ENCODE data around the gene PRKAA1.
"Not testable (repeated sequence)": the region's sequence is repeated elsewhere in the genome, so short reads cannot be mapped to it uniquely, and the experiment has no call there.

PRKAA1 gene

DNA sequence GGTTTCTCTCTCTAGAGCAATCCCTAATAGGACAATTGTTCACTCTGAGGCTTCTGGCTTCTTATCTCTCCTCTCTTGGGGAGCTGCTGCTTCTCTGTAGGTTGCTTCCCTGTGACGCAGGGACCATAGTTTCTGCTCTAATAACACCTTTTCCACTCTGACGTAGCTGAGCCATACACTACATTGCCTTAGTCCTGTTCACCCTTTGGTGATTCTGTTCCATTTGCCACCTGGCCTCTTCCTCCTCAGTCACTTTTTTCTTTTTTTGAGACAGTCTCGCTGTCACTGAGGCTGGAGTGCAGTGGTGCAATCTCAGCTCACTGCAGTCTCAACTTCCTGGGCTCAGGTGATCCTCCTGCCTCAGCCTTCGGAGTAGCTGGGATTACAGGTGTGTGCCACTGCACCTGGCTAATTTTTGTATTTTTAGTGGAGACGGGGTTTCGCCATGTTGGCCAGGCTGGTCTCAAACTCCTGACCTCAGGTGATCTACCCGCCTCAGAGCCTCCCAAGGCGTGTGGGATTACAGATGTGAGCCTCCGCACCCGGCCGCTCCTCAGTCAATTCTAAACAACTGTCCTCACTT is 27.4 kb upstream of the PRKAA1 start:
- DNase-seq, result not testable (repeated sequence)

DNA sequence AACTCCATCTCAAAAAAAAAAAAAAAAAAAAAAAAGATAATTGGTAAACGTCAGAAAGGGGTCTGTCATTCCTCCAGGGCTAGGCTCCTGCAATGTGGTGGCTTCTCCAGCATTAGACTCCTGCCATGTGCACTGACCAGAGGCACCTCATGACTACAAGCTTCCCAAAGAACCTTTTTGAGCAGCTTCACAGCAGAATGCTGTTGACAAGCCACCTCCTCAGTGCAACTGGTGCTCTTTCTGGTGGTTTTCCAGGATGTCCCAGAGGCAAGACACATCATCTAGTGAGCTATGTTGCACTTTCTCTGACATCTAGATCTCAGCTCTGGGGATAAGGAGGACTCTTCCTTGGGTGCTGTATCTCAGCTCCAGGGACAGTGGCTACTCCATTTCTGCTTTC is 25.3 kb upstream of the PRKAA1 start:
- DNase-seq, result no peak

DNA sequence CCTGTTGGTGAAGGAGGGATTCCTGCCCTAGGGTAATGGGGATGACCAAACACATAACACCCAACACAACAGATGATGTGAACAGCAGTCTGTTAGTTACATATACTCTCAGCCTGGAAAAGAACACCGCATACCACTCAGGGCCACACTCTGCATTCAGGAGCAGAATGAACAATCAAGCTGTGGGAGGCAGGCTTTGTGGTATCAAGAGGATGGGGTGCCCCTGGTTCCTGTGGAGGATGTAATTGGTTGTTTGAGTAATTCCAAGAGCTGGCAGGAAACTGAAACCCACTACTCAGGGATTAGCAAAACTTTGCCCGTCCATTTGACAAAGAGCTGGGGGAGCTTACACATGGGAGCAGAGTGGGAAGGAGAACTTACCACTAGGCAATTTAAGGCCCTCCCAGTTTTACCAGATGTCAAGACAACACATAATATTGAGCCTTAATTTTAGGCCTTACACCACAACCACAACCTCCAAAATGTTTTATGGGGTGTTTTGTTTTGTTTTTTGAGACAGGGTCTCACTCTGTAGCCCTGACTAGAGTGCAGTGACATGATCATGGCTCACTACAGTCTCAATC is 15.6 kb upstream of the PRKAA1 start:
- DNase-seq, result no peak

DNA sequence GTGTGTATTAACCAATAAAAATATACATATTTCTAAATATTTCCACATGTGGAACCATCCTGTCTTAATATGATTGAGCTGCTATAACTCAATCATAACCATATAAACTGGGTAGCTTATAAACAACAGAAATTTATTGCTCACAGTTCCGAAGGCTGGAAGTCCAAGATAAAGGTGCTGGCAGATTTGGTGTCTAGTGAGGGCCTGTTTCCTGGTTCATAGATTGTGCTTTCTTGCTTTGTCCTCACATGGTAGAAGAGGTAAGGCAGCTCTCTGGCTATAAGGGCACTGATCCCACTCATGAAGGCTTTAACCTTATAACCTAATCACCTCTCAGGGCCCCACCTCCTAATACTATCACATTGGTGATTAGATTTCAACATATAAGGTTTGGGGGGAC is 14.0 kb upstream of the PRKAA1 start:
- DNase-seq, result no peak

DNA sequence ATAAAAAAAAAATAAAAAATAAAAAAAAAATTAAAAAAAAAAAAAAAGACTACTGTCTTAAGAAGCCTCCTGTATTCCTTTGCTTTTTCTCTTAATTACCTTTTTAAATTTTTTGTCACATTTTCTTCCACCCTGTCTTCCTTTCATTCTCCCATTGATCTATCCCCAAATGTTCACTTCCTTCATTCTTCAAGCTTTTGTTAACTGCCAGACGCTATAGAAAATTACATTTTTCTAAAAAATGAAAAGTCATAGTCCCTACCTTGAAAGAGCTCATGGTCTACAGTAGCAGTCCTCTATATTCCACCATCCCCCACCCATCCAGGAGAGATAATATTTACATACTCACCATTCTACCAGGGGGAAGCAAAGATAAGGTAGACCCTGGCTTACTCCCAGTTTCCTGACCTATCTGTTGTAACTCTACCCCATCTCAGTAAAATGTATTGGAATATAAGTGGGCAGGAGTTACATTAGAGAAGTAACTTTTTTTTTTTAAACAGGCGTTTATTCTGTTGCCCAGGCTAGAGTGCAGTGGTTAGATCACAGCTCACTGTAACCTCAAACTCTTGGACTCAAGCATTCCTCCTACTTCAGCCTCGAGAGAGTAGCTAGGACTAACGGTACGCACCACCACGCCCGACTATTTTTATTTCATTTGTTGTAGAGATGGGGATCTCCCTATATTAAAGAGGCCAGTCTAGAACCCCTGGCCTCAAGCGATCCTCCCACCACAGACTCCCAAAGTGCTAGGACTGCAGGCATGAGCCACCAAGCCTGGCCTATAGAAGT is 3.8 kb upstream of the PRKAA1 start:
- DNase-seq, result no peak

DNA sequence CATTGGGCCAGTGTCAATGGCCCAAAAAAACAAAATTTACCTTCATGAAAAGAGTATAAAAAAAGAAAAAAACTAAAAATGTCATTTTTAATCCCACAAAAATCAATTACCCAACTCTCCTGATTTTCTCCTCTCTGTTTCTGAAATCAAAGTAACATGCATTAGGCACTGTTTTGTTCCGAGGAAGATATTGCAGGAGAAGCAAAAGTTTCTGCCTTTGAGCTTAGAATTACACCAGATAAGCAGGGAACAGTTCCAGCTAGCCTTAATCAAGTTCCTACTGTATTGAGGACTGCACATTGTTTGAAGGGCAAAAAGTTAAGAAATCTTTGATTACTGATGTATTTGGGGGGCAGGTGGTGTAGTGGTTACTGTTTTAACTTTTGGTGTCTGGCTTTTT is 1.1 kb upstream of the PRKAA1 start:
- no peak for DNase-seq

DNA sequence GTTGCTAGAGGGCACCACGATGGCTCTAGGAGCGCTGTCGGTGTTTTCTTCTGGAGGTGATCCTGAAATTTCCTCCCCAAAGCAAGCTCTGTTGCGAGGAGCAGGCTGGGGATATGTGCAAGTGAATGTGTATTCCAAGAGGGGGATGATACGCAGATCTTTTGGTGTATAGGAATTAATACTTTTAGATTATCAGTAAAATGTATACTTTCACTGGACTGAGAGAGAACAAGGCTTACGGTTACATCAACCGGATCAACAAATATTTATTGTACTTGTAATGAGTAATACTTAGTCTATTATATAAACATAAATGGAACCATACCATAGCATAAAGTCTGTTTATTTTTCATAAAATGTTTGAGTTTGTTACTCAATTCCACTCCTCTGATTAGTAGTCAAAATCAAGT is 632 bp upstream of the PRKAA1 start:
- no peak for DNase-seq

DNA sequence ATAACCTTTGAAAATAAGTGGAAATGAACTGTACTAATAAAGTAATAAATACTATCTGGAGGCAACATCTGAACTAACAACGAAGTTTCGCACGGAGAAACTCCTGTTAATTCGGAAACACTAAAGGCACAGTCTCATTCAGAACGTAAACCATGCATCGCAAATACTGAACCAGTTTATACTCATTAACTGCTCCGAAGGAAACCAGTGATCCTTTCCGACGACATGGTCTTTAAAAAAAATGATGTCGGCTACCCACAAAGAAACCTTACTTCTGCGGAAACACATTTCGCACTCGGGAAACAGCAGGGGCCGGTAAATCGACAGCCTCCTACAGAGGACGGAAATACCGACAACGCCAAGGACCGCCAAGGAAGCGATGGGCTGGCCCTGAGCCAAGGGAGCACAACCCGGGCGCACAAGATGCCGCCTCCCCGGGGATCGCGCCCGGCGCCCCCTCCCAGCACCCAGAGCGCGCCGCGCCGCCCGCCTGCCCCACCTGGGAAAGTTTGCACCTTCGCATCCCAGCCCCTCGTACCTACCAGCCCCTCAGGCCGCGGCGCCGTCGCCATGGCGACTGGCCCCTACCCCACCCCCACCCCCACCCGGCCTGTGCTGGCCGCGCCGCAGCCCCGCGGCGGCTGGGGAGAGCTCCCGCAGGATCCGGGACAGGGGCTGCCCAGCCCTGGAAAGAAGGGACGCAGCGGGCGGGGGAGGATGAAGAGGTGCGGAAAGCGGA is 732 bp downstream of the PRKAA1 start:
- DNase-seq, result peak; percentile 90

DNA sequence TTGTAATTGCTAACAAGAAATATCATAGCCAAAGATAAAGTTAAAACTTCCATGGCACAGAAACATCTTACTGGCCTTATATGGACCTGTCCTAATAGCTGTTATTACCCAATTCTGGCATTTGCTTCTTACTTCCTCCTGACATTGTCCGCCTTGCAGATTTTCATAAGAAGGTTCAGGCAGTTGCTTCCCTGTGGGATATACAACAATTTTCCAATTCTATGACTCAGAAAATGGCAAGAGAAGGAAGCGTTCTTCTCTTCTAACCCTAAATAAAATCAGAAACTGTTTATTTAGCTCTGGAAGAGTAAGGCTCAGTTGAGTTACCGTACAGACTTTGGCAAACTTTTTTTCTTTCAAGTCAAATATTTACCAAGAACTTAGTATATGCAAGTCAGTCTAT is 1.7 kb downstream of the PRKAA1 start:
- no peak for DNase-seq

DNA sequence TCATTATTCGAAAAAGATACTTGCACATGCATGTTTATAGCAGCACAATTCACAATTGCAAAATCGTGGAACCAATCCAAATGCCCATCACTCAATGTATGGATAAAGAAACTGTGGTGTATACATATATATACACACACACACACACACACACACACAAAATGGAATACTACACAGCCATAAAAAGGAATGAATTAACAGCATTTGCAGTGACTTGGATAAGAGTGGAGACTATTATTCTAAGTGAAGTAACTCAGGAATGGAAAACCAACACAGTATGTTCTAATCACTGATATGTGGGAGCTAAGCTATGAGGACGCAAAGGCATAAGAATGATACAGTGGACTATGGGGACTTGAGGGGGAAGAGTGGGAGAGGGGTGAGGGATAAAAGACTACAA is 3.3 kb downstream of the PRKAA1 start:
- not testable (repeated sequence) for DNase-seq

DNA sequence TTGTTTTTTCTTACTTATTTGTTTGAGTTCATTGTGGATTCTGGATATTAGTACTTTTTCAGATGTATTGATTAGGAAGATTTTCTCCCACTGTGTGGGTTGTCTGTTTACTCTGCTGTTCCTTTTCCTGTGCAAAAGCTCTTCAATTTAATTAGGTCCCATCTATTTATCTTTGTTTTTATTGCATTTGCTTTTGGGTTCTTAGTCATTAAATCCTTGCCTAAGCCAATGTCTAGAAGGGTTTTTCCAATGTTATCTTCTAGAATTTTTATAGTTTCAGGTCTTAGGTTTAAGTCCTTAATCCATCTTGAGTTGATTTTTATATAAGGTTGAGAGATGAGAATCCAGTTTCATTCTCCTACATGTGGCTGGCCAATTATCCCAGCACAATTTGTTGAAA is 3.8 kb downstream of the PRKAA1 start:
- DNase-seq, result not testable (repeated sequence)

DNA sequence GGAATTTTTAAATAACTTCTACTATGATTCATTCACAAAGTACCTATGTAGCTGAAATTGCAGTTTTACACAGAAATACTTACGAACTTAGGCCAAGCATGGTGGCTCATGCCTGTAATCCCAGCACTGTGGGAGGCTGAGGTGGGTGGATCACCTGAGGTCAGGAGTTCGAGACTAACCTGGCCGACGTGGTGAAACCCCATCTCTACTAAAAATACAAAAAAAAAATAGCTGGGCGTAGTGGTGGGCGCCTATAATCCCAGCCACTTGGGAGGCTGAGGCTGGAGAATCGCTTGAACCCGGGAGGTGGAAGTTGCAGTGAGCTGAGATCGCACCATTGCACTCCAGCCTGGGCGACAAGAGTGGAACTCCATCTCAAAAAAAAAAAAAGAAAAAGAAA is 5.5 kb downstream of the PRKAA1 start:
- not testable (repeated sequence) for DNase-seq

DNA sequence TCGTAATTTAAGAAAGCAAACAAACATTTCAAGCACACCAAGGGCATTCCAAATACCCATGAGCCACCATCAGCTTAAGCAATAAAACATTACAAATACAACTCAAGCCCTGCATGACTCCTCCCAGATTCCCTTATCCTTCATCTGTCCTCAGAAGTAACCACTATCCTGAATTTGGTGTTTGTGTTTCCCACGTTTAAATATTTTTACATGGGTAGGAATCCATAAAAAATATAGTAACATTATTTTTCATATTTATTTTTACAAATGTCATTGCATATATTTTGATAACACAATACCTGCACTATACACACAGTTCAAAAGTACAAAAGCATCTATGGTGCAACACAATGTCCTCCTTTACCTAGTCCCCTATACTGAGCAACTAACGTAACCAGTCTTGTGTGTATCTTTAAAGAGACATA is 6.4 kb downstream of the PRKAA1 start:
- no peak for DNase-seq

DNA sequence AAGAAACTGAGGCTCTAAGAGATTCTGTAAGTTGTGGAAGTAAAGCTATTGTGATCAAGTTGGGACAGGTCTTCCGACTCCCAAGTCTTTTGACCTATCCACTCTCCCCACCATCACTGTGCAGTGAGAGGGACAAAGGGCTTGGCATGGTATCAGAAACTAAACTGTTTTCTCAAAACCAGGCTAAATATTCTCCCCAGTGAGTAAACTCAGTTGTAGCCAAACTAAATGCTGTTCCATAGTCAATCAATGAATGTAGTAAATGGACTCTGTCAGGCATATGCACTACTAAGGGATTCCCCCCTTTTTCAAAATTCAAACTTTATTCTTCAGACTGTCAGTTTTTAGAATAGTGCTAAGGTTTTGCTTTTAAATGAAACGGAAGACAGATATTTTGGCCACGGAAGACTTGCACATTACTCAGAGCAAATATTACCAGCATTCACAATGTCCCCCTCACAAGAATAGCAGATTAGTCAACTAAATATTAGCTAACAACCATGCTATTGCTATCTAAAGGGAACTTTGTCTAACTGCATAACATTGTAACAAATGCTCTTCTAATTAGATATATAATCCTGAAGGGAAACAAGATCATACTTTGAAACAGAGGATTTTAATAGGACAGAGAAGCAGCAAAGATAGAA is 7.1 kb downstream of the PRKAA1 start:
- no peak for DNase-seq

DNA sequence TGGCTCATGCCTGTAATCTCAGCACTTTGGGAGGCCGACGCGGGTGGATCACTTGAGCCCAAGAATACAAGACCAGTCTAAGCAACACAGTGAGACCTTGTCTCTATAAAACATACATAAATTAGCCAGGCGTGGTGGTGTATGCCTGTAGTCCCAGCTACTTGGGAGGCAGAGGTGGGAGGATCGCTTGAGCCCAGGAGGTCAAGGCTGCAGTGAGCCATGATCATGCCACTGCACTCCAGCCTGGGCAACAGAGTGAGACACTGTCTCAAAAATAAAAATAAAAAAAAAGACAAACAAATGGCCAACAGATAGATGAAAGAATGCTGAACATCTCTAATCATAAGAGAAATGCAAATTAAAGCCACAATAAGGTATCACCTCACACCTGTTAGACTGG is 9.2 kb downstream of the PRKAA1 start:
- DNase-seq, result not testable (repeated sequence)

DNA sequence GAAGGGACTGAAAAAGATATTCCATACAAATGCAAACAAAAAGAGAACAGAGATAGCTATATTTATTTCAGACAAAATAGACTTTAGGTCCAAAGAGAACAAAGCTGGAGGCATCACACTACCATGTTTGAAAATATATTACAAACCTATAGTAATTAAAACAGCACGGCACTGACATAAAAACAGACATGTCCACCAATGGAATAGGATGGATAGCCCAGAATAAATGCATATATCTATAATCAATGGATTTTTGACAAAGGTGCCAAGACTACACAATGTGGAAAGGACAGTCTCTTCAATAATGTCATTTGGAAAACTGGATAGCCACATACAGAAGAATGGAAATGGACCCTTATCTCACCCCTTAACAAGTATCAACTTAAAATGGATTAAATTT is 10.2 kb downstream of the PRKAA1 start:
- DNase-seq, result no peak

DNA sequence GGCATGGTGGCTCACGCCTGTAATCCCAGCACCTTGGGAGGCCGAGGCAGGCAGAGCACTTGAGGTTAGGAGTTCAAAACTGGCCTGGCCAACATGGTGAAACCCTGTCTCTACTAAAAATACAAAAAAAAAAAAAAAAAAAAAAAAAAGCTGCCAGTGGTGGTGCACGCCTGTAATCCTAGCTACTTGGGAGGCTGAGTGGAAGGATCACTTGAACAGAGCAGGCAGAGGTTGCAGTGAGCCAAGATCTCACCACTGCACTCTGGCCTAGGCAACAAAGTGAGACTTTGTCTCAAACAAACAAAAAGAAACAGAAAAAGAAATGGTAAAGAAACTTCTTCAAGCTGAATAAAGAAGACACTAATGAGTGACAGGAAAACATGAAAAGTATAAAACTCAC is 11.5 kb downstream of the PRKAA1 start:
- DNase-seq, result not testable (repeated sequence)

DNA sequence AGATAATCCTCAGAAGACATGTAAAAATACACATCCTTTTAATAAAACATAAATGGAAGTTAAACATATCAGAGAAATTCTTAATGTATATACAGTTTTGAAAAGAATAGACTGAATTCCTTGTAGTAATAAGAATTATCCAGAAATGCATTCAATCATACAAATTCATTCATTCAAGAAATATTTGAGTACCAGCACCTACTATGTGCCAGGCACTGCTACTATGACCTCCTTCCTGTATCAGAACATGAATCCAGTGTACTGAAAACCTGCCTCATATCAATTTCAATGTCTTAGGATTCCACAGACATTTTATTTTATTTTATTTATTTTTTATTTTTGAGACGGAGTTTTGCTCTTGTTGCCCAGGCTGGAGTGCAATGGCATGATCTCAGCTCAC is 13.3 kb downstream of the PRKAA1 start:
- DNase-seq, result no peak

DNA sequence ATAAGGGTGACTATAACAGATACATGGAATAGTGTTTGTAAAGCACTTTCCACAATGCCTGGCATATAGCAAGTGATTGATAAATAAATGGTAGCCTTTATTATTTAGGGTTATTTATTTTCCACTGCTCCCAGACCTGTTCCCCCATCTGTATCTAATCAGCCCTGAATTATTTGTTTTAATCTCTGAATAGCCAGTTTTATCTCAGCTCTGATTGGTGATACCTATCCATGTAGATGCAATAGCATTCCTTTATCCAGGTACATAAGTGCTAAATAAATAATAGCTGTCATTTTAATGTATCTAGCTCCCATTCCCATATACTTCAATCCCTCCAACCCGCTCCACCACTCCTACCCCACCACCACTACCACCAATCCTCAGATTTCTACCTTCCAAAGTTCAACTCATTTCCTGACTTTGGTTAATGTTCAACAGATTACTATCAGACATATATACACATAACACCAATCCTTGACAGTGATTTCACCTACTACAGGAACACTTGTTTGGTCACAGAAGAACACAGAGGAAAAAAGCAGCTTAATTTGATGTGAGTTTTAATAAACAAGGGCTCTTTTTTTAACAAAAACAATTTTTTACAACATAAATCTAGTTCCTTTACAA is 14.0 kb downstream of the PRKAA1 start:
- no peak for DNase-seq

DNA sequence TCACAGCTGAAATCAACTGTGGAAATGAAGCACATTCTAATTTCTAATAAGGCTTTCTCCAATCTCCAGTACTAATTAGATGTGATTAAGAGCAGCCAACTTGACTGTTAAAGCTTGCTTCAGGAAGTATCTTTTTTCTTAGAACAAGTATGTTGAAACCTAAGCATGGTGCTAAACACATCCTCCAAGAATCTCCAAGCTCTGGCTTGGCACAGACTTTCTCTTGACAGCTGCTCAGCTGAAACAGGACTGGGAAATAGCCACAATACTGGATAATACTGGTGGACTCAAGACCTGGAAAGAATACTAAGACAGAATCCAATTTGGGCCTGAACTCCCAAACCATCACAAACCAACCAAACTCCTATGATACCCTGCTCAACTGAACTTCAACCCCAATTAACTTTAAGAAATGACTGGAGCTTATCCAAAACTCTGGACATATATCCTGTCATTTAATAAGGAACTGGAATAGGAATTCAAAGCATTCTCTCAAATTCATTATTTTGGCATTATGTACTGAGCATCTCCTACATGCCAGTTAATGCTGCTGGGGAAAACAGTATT is 16.2 kb downstream of the PRKAA1 start:
- no peak for DNase-seq

DNA sequence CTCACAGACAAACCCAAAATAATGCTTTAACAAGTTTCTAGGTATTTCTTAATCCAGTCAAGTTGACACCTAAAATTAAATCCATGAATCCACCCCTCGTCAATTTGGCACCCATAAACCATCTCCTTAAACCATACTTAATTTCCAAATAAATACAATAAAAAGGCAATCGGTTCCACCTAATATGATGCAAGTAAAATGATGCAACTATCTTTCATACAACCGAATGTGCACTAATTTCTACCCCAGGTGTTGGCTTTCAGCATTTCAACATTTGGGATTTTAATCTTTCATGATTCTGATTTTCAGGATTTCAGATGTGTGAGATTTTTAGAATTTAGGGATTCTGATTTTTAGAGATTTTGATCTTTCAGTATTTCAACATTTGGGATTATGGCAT is 17.3 kb downstream of the PRKAA1 start:
- no peak for DNase-seq

DNA sequence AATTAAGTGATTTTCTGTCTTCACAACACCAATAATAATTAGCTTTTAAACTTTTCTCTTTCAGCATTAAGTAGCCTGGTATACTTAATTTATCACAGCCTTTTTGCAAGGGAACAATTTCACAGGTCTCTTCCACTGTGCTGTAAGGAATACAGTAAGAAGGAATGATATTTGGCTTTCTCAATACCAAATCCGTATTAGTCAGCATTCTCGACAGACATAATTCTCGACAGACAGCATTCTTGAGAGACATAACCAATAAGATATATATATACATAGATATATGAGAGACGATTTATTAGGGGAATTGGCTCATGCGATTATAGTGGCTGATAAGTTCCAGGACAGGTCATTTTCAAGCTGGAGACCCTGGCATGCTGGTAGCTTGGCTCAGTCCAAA is 18.0 kb downstream of the PRKAA1 start:
- DNase-seq, result no peak

Measured in islet precursor cell (in vitro differentiated cells).